Stimulated activated CD4-positive, alpha-beta T cell treated with anti-CD3 and anti-CD28 coated beads, TNF-alpha, amount 100 ng/mL, for 4 hours (primary cell): ENCODE measurements around the gene QRSL1.
"Not testable (repeated sequence)": the region's sequence is repeated elsewhere in the genome, so short reads cannot be mapped to it uniquely, and the experiment has no call there.

Experiments used
- DNase-seq, 3 experiments: peaks; one replicate each; pipeline ENCODE4 v3.0.0-alpha.2; 2020; ENCODE audit warnings: low read depth in 3 of 3

The QRSL1 gene, protein sequence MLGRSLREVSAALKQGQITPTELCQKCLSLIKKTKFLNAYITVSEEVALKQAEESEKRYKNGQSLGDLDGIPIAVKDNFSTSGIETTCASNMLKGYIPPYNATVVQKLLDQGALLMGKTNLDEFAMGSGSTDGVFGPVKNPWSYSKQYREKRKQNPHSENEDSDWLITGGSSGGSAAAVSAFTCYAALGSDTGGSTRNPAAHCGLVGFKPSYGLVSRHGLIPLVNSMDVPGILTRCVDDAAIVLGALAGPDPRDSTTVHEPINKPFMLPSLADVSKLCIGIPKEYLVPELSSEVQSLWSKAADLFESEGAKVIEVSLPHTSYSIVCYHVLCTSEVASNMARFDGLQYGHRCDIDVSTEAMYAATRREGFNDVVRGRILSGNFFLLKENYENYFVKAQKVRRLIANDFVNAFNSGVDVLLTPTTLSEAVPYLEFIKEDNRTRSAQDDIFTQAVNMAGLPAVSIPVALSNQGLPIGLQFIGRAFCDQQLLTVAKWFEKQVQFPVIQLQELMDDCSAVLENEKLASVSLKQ

DNA sequence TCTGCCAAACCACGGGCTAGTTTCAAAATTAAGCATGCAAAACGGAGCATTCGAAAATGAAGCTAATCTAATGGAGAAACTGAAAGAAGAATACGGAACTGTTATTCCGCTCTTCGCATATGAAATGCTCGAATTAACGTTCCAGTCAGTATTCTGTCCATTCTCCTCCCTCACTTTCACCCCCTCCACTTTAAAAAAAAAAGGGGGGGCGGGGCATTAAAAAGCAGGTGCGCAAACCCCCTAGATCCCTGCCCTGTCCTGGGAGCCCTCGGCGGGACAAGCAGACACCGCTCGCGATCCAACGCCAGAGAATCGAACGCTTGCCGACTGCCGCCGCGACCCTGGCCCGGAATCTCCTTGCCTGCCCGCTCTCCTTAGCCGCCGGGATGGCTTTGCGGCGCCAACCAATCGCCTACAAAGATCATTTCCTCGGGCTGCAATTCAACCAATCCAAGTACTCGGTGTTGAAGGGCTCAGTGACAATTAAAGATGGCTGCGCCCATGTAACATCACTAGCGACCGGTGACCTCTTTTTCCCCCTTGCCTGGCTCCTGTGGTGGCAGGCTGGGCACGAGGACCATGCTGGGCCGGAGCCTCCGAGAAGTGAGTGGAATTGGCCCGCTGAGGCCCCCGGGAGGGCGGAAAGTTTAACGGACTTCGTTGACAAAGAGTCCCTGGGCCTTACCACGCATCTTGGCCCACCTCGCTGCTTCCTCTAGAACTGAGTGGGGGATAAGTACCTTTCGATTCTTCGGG is at the start of gene QRSL1, which contains the start of gene RTN4IP1:
Gene QRSL1 (plus strand): TSS at position 476 of the 756 bp plus-strand sequence. CDS start 104 bp downstream, at position 580.
Gene RTN4IP1 (minus strand): TSS at position 396 of the 756 bp plus-strand sequence. CDS start 477 bp downstream, outside the sequence.
- peak; percentile 58 to 72 (median 64) for DNase-seq

DNA sequence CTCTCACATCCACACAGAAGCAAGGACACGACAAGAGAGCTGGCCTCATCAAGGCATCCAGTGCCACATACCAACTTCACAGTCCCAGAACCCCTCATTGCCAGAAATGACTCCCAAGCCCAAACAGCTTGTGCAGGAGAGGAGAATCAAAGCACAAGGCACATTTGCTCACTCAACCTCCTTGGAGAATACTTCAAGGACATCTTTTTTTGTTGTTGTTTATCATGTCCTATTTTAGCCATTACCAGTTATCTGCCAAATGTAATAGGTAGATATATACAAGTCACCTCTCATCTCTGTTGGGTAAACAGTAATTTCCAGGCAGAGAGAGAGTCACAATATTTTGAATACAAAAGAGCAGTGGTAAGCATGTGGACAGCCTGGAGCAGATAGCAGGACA is 47.9 kb upstream of the QRSL1 start:
- no peak for DNase-seq

DNA sequence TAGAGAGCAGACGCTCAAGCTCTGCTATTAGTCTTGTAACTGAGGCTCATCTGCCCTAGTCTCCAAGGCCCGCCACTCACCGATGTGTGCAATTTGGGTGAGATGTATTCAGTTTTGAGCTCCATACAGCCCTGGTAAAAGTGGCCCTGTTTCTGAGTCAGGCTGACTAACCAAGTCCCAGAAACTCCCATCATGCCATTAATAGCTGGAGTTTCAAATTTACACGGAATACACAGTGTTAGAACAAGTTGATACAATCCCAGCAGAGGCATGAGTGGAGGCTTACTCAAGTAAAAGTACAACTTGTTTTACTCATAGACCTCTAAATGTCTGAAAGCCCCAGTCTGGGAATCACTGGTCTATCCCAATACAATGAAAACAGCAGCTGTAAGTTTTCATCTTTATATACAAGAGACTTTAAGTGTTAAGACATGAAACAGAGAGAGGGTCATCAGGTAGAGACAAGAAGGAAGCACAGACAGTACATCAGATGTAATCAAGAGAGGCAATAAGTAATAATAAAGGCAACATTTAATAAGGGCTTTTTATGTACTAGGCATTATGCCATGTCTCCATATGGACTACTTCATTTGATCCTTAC is 42.5 kb upstream of the QRSL1 start:
- no peak for DNase-seq

DNA sequence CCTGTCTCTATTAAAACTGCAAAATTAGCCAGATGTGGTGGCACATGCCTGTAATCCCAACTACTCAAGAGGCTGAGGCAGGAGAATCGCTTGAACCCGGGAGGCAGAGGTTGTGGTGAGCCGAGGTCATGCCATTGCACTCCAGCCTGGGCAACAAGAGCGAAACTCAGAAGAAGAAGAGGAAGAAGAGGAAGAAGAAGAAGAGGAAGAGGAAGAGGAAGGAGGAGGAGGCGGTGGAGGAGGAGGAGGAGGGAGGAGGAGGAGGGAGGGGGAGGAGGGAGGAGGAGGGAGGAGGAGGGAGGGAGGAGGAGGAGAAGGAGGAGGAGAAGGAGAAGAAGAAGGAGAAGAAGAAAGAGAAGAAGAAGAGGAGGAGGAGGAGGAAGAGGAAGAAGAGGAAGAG is 40.4 kb upstream of the QRSL1 start:
- DNase-seq: not testable (repeated sequence)

DNA sequence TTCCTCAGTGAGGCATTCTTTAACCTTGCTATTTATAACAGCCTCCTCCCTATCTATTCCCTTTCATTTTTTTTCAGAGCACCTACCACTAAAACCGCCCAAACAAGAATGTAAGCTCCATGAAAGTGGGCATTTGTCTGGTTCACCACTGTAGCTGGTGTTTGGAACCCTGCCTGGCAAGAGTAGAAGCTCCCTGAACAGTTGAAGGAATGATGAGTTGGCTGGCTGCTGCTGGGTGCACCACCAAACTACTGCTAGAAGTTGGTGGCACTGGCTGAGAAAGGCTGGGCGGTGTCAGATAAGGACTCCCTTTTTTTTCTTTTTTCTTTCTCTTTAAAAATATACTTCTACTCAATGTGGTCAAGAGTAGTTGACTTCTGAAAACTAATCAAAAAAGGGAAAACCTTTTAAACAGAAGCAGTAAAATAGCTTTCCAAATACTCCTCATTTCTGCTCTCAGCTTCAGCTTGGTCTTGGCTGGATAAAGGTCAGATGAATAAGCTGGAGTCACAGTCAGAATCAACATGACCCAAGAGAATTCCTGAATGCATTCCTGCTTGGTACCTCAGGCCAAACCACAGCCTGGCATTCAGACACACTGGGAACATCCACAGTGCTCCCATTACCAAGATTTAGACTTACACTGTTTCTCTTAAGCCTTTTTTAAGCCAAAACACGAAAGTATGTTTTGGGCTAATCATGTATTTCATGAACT is 38.1 kb upstream of the QRSL1 start:
- DNase-seq: no peak

DNA sequence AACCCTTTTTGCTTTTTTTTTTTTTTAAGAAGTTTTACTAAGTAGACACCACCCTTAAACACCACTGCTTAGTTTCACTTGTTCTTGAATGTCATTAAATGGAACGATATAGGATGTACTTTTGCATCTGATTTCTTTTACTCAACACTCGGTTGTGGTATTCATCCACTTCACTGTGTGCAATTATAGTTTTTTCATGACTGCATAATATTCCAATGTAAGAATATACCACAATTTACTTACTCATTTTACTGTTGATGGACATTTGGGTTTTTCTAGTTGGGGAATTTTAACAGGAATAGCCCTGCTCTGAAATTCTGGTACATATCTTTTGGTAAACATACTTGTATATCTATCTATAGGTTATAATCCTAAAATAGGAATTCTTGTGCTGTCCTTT is 29.9 kb upstream of the QRSL1 start:
- DNase-seq: no peak

DNA sequence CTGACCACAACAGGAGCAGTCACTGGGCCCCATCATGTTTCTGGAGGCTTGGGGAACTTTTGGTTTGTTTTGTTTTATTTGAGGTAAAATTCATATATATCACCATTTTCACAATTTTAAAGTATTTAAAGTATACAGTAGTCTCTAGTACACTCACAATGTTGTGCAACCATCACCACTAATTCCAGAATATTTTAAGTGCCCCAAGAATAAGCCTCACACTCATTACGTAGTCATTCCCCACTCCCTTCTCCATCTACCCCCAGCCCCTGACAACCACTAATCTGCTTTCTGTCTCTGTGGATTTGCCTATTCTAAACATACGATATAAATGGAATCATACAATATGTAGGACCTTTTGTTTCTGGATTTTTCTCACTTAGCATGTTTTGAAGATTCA is 29.0 kb upstream of the QRSL1 start:
- no peak for DNase-seq

DNA sequence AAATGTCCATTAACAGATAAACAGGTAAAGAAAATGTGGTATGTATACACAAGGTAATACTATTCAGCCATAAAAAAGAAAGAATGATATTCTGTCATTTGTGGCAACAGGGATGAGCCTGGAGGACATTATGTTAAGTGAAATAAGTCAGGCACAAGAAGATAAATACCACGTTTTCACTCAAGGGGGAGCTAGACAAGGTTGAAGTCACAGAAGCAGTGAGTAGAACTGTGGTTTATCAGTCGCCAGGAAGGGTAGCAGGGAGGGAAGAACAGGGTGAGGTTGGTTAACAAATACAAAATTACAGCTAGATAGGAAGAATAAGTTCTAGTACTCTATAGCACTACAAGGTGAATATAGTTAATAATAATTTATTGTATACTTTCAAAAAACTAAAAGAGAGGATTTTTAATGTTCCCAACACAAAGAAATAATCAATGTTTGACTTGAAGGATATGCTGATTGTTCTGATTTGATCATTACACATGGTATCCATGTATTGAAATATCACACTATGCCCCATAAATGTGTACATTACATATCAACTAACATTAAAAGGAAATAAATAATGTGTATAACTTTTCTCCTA is 21.2 kb upstream of the QRSL1 start:
- DNase-seq: no peak

DNA sequence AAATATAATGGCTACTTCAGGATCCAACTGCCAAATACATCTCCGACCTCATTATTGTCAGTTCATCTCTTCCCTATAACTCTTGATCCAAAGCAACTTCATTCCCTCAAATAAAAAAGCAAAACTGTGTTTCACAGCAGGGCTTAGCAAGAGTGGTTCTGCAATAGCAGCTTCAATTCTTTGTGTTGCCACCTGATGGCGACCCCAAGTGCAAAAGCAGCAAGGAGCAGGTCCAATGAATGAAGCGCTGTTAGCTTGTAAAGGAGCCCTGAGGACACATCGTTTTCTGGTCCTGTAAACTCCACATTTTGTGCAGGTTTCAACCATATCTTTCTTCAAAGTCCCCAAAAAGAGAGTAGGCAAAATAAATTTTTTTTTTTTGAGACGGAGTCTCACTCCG is 19.7 kb upstream of the QRSL1 start:
- DNase-seq: no peak

DNA sequence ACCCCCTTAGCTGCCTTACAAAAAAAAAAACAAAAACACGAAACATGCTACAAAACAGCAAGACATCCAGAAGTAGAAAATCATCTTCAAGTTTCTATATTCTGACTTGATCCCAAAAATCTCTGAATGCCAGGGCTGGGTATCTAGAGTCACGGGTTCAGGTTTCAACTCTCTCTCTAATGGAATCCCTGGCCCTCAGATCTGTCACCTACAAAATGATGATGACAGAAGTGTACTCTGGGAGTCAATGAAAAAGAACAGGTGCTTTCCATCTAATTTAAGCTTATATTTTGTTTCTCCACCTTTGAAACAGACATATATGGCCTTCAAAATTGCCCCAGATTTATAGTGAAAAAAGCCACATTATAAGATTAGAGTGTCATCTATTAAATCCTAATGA is 18.3 kb upstream of the QRSL1 start:
- DNase-seq: no peak

DNA sequence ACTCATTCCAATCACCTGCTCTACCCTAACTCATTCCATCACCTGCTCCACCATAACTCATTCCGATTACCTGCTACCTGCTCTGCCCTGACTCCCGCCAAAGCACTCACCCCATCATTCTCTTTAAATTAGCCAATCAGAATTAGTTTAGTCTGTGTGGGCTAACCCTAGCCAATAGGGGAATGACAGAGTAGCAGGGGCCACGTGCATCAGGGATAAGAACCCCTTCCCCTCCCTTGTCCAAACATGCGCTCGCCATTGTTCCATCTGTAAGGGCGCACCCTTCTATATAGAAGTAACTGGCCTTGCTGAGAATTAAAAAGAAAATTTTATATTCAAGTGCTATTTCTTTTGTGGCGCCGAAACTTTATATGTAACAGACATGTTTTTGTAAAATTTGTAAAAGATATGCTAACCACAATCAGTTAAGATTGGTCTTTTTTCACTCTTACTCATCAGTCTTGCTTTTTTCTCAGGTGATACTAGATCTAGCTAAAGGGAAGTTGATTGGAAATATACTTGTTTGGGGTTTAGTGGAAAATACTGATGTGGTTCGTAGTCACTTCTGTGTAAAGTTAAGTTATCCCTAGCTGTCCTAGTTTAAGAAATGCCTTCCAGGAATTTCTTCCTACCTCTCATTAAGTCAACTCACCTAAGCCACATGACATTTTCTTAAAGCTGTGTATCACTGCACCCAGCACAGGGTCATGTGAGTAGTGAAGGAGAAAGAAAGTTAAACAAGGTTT is 16.5 kb upstream of the QRSL1 start:
- DNase-seq: no peak

DNA sequence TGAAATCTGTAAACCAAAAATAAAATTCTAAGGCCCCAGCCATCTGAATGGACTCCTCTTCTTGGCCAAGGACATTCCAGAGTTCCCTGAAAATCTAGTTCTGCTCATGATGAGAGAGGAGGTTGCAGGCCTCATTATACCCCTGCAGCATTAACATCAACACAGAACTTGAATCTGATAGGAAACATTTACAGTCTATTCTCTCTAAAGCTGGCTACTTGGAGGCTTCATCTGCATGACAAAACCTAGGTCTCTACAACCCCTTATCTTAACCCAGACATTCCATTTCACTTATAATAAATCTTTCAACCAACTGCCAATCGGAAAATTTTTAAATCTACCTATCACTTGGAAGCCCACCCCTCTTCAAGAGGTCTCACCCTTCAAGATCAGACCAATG is 15.8 kb upstream of the QRSL1 start:
- no peak for DNase-seq

DNA sequence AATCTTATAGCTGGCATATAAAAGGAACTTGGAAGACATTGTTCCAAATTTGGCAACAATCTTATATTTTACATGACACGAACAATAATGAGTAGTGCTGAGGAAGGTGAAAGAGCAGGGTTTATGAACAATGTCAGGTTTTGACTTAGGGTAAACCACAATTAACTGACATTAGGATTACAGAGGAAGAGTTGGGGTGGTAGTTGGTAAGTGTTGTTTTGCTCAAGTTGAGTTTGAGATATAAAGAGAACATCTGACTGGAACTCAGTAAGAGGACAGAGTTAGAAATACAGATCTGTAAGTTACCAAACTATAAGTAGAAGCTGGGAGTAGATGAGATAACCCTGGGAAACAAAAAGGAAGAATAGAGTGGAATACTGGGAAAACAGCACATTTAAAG is 15.2 kb upstream of the QRSL1 start:
- no peak for DNase-seq

DNA sequence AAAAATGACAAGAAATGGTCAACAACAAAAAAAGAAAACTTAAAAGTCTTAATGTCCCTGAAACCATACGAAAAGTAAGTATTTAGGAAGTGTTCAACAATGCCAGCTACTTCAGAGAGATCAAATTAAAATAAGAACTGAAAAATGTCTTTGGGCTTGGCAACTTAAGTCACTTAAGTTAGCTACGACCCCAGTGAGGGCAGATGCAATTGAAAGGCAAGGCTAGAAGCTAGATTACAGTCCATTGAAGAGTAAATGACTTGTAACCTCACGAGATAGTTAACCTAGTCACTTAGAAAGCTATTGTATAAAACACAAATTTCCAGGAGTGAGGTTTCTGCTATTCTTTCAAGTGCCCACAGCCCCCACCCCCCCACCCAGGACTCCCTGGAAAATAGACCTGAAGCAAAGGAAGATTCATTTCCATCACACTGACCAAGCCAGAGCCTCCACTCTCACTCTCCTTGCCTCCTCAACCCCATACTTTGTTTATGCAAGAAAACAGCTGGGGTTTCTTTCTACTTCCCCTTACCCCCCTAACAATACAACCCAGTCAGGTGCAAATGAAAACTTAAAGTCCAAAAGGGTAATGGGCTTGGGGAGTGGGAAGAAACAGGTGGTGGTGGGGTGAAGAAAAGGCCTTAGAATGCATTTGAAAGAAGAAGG is 14.7 kb upstream of the QRSL1 start:
- no peak for DNase-seq

DNA sequence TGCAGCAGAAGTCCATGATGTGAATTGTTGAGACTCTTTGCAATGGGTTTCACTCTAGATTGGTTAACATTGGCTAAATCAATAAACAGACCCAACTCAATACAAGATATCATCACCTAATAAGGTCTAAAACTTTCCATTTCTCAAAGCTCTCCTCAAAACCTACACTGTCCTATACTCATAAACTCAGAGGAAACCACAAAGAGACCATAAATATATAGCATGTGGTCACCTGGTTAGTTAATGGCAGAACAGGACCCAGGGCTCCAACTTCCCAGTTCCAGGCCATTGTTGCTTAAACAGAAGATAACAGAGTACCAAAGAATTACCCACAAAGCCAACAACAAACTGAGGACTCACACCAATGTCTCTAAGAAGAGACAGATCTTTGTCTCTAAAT is 12.1 kb upstream of the QRSL1 start:
- DNase-seq: no peak

DNA sequence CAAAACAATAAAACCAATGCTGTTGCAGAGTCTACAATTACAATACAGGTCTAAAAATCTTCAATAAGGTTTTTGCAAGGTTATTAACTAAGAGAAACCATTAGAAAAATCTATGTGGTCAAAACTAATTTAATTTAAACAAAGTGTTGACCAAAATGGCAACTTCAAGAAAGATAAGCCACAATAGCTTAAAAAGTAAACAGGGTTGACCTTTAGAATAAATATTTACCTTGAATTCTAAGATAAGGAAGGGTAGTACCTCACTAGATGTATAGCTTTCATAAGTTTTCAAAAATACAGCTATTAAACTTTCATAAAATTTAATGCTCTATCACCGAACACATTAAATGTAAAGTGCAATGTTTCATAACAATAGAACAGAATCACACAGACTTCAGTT is 11.5 kb upstream of the QRSL1 start:
- no peak for DNase-seq

DNA sequence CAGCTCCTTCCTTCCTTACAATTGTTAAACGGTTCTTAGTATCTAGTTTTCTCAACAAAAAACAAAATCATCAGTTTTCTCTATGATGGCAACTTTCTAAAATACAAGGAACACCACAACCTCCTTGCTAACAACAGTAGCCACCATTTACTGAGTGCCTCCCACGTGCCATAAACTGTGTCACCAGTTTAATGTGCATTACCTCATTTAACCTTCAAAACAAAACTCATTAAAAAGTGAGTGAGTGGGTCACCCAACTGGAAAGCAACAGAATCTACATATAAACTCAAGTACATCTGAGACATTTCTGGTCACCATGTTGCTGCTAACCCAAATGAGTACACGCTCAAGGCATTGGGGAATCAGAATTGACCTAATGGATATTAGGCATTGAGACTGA is 11.1 kb upstream of the QRSL1 start:
- DNase-seq: no peak

DNA sequence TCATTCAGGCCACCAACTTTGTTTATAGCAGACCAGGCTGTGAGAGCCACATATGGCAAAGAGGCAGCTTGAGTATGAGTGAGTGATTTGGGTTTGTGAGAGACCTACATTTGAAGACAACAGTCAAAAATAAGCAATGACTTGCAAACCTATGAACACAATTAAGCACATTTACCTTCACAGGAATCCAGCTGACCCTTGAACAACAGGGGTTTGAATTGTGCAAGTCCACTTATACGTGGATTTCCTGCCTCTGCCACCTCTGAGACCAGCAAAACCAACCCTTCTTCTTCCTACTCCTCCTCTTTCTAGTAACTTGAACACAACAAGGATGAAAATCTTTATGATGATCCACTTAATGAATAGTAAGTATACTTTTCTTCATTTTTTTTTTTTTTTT is 10.2 kb upstream of the QRSL1 start:
- DNase-seq: no peak

DNA sequence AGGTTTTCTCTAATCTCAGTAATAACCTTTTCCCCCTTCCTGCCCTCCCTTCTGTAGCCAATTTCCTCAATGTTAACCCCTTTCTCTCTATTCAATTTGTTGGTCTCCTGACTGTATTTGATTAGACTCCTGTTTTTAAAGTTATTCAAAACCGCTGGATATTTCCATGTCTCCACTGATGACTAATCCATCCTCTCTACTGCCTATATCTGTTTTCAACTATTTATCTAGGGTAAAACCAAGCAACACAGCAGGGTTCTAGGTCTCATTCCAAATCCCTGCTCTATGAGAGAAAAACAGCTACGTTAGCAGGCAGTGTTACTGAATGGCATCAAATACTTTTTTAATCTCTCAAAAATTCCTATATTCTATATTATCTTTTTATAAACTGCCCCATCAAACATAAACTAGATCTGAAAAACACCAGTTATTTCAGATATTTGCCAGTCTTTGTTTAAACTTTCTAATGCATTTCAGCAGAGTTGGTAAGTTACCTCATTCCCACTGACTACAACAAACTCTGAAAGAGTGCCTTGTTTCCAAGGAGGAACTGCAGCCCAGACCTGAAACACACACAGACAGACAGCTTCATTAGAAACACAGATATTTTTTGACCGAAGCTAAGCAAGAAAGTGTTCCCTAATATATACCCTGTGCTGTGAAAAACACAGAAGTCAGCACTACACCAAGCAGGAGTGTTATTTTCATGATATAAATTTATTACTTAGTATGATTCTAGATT is 8.3 kb upstream of the QRSL1 start:
- no peak for DNase-seq
